GM21619 (cell line): Measurements from ENCODE around the gene MRPL36.
"Not testable (repeated sequence)": the region's sequence is repeated elsewhere in the genome, so short reads cannot be mapped to it uniquely, and the experiment has no call there.

ENCODE experiments used
- ATAC-seq: cut with Tn5 transposase; IDR thresholded peaks from one replicate; pipeline ENCODE4 v1.9.1; 2021; ENCODE audit not compliant: unreplicated experiment

MRPL36 gene

DNA sequence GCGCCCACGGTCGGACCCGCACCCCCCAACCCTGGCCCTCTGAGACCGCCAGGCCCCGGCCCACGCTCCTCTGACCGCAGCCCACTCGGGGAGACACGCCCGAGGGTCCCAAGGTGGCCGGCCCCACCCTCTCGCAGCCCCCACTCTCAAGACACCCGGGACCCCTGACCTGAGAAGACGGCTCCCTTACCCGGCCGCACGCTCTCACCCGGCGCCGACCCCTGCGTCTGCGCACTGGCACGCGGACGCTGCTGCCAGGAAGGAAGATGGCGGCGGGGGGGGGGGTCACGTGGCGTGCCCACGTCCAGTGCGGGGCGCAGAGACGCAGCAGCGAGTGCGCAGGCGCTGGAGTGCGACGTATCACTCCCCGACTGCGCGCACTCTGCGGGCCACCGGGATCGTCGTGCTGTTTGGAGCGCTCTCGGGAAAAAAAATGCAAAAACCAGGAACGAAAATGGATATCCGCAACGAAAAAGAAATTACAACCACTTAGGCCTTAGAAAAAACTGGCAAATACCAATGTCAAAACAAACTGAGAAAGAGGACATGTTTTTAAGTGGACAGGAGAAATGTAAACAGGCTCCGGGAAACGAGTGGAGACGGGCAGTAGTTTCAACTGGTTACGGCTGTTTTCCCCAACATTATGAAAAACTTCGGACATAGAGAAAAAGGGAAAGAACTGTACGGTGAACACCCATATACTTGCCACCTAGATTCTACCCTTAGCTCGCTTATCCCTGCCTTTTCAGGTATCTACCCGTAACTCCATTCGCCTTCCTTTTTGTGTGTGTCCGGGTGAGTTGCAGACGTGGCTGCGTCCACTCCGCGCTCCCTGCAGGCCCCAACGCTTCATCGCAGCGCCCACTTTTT lies at the start of gene MRPL36:
Gene MRPL36 (minus strand): TSS at position 236 of the 870 bp plus-strand sequence. CDS start 902 bp downstream, outside the sequence.
- peak; percentile 48 for ATAC-seq

DNA sequence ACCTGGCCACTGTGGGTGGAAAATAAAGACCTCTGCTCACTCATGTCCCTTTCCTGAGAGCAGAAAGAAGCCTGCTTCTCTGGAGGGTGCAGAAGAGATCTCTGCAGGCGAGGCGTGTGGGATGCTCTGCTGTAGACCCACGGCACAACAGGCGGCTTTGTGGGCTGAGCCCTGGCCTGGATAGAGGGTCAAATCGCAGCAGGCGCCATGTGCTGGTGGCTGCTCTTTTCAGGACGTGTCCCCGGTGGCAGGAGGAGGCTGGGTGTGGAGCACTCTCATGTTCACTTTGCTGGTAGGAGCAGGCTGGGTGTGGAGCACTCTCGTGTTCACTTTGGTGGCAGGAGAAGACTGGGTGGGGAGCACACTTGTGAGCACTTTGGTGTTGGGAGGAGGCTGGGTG lies 48.0 kb upstream of the MRPL36 start:
- no peak for ATAC-seq

DNA sequence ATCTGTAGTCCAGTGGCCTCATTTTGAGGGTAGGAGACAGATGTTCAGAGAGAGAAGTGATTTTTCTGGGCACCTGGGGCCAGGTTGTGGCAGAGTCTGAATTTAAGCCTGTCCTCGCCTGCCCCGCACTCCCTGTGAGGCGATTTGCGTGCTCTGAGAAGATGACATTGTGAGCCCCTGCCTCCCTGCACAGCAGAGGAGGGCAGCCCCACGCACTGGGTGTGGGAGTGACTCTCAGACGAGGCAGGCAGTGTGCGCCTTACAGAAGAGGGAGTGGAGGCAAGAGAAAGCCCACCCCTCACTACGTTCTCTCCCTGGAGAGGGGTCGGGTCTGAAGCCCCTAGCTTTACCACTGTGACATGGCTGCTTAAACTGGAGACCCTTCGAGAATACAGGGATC lies 47.4 kb upstream of the MRPL36 start:
- no peak for ATAC-seq

DNA sequence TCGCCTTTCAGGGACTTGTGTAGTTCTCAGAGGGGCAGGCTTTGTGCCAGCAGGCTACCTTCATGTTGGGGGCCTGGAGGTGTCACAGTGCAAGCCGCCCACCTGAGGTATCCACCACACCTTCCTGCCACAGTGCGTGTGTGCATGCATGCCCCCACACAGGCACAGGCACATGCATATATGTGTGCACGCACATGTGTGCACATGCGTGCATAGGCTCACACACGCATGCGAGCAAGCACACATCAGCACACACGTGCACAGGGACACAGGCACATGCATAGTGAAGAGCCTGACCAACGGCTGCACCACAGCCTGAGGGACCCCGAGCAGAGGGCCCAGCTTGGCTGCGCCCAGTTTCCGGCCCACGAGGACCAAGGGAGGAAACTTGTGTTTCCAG lies 46.9 kb upstream of the MRPL36 start:
- no peak for ATAC-seq

DNA sequence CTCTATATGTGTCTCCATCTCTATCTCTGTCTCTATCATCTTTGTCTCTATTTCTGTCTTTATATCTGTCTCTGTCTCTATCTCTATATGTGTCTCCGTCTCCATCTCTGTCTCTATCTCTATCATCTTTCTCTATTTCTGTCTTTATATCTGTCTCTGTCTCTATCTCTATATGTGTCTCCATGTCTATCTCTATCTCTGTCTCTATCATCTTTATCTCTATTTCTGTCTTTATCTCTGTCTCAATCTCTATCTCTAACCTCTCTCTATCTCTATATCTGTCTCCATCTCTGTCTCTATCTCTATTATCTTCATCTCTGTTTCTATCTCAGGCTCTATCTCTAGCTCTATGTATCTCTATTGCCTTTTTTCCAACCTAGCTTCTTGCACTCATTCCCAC lies 46.1 kb upstream of the MRPL36 start:
- ATAC-seq = no peak

DNA sequence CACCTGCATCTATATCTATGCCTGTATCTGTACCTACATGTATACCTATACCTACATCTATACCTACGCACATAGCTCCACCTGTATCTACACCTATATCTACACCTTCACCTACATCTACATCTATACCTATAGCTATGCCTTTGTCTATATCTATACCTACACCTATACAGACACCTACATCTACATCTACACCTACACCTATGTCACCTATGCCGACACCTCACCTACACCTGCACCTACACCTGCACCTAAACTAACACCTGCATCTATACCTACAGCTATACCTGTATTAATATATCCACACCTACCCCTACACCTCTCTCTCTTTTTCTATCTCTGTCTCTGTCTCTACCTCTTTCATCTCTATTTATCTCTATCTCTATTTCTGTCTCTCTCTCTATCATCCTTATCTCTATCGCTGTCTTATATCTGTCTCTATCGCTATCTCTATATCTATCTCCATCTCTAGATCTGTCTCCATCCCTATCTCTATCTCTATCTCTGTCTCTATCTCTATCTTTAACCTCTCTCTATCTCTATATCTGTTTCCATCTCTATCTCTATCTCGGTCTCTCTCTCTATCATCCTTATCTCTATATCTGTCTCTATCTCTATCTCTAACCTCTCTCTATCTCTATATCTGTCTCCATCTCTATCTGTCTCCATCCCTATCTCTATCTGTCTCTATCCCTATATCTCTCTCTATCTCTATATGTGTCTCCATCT lies 45.2 kb upstream of the MRPL36 start:
- no peak for ATAC-seq

DNA sequence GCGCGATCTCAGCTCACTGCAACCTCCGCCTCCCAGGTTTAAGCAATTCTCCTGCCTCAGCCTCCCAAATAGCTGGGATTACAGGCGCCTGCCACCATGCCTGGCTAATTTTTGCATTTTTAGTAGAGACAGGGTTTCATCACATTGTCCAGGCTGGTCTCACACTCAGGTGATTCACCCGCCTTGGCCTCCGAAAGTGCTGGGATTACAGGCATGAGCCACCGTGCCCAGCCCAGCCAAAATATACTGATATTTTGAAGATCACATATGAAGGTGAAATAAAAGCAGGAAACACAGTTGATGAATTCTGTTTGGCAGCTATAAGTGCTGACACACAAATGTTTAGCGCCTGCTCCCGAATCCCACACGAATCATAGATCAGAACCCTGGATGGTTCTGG lies 44.1 kb upstream of the MRPL36 start:
- not testable (repeated sequence) for ATAC-seq

DNA sequence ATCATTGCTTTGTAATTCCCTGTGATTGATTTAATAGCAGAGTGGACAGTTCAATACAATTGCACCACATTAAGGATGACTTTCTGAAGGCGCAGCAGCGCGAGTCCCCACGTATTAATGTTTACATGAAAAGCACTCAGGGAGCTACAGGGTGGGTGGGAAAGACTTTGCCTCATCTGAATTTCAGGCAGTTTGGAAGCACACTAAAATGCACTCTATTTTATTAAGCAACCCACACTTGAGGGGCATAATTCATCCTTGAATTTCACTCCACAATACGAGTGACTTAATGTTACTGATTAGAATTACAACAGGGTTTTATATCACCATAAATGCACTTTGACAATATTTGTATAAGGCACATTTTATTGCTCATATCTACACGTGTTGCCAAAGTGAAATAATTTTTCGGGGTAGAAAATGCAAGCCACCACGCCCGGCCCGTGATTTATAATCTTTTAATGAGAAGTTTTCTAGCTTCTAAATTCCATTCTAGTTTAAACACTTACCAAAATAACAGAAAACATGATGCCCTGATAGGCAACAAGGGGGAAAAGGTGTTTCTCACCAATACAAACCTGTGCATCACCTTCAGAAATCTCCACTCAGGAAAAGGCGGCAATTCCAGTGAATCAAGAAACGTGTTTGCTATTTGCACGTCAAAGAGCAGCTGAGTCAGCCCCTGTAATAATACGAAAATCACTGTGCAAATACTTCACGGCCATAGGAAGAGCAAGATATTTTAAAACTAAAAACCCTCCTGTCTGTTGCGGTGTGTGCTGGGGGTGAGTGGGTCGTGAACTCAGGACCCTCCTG lies 42.6 kb upstream of the MRPL36 start:
- ATAC-seq = no peak

DNA sequence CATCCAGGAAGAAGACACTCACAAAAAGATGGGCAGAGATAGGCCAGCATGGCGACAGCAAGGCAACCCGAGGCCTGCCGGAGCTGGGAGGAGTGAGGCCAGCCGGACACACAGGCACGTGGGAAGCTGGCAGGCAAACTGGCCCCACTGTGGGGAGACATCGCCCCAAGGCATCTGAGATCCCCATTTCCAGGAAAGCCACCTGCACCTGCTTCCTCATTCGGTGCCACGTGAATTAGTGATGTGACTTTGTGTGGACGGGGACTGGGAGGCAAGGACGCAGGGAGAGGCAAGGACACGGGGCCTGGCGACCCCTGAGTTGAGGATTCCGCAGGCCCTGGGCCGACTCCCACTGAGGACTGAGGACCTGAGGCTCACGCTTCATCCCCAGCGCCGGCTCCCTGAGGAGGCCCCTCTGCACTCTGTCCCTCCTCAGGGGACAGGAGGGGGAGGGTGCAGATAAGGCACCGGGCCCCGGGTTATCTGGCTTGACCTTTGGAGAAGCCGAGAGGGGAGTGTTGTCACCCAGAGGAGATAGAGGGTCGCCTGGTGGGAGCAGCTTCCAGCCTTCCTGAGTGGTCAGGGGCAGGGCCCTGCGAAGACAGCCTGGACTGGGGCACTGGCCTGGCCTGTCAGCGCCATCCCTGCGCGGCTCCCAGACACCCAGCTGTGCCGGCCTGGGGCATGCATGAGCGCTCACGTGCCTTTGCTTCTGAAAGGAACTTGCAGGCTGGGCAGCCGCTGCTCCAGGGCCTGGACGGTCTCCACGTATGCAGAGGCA lies 41.3 kb upstream of the MRPL36 start:
- ATAC-seq = no peak

DNA sequence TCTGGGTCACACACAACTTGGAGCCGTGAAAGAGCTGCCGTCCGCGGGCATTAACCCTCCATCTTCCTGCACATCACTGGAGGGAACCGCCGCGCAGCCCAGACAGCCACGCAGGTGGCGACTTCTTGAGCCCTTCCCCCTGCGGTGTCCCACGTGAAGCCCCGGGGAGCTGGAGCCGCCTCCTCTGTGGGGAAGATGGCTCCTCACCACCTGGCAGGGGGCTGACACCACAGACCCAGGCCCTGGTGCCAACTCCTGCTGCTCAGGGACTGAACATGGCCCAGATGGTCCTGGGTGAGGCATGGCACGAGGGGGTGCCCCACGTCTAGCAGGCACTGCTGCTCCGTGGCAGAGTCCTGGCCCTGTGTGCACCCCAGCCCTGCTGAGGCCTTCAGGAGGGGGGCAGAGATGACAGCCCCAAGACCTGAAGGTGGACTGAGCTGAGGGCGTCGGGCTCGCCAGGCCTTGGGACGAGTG lies 40.5 kb upstream of the MRPL36 start:
- no peak for ATAC-seq

DNA sequence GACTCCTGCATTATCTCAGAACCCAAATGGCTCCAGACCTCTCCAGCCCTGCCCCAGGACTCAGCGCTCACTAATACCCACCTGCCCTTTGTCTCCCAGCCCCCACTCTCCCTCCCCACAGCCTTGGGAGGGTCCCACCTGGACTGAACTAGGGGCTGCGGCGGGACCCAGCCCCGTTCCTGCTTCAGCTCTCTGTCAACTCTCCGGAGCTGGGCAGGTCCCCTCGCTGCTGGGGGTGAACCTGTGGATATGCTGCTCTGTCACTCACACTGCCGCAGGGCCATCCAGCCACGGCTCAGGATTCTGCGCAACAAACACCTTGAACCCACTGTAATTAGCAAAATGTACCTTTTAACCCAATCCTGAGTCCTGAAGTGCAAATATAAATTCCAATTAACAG lies 38.4 kb upstream of the MRPL36 start:
- ATAC-seq = no peak

DNA sequence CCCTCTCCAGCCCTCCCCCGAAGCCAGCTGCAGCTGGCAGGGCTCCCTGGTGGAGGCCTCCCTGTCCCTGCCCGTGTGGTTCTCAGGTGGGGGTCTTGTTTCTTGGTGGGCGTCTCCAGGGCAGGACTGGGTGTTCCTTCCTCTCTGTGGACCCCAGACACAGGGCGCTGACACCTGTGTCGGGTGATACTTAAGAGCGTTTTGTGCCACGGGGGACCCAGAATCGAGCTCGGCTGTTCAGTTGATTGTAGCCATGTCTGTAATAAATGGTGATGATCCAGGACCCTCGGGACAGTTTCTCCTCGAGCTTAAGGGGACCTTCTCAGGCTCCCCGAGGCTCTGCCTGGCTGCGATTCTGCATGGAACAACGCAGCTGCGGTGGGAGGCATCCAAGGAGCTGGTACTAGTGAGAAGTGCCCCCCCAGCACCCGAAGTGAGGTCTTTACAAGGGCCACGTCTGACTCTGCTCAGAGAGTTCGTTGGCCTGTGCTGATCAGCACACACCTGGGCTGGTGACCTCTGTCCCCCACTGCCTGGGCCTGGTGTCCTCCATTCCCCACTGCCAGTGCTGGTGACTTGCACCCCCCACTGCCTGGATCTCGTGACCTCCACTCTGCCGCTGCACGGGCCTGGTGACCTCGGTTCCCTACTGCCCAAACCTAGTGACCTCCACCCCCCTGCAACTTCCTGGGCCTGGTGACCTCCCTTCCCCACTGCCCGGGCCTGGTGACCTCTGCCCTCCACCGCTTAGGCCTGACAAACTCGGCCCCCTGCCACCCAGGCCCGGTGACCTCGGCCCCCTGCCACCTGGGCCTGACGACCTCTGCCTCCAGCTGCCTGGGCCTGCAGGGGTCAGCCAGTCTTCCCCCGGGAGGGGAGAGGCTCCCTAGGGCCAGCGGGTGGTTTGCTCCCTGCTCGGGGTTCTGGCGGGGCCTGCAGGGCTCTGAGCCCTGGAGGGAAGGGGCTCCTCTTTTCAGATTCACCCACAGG lies 37.5 kb upstream of the MRPL36 start:
- ATAC-seq = no peak

DNA sequence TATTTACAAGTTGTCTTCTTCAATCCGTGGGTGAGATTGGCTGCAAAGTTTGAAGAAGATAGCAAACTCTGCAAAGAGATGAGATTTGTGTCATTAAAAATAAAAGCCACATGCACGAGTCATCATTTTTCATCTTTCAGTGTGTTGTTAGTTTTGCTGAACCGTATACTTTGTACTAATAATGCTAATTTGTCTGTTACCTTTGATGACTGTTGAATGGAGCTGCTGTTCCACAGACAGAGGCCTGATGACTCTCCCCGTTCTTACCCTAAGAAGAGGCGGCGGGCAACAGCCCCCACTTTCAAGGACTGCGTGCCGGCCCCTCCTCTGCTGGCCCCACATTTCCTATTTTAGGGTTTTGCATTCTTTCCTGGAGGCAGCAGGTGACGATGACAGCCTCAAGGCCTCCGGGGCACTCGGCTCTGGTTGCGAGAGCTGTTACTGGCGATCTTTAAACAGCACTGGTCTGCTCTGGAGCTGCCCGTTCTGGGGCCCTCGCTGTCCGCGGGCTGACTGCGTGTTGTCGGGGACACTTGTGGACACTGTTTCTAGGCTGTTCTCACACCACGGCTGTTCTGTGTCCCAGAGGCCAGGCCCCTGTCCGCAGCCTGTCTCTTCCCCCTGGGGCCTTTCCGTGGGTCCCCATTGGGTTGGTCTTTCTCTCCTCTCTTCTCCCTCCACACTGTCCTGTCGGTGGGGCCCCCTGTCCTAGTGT lies 36.7 kb upstream of the MRPL36 start:
- ATAC-seq = no peak

DNA sequence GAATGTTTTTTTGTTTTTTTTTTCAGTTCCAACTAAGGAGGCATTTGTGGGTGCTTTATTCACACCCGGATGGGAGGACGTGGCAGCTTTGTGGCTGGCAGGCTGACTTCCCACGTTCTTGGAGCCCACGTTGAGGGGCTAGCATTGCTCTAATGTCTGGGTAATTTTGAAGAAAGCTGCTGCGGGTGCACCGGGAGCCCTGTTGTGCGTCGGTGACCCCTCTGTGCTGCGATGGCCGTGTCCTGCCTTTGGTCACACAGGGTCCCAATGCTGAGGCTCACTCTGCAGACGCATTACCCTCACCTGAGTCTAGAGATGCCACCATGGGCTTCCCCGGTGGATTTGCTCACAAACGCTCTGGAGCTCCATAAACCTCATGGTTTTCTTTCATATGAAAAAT lies 35.8 kb upstream of the MRPL36 start:
- no peak for ATAC-seq

DNA sequence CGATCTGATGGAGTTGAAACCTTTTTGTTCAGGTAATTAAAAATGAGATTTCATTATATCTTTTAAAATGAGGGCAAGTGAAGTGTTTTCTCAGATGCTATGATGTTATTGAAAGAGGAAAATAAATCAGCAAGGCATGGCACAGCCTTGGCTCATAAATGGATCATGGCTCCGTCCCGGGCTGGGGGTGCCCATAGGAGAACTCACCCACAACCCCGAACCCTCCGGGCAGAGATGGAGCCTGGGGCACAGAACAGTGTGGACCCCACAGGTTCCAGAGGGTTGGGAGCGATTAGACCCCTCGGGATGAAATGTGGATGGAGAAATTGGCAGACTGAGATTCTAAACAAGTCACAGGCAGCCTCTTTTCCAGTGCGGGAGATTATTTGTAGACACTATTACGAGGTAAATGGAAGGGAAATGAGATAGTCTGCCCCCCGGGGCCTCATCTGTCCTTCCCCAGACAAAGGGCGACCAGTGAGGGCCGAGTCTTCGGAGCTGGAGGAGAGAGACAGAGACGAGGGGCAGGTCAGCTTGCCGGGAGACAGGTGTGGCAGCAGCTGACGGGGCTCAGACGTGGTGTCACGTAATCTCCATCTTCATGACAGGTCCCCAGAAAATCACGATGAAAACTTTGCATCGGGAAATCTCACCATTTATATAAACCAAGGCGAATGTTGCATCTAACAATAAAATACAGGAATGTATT lies 35.2 kb upstream of the MRPL36 start:
- ATAC-seq = no peak

DNA sequence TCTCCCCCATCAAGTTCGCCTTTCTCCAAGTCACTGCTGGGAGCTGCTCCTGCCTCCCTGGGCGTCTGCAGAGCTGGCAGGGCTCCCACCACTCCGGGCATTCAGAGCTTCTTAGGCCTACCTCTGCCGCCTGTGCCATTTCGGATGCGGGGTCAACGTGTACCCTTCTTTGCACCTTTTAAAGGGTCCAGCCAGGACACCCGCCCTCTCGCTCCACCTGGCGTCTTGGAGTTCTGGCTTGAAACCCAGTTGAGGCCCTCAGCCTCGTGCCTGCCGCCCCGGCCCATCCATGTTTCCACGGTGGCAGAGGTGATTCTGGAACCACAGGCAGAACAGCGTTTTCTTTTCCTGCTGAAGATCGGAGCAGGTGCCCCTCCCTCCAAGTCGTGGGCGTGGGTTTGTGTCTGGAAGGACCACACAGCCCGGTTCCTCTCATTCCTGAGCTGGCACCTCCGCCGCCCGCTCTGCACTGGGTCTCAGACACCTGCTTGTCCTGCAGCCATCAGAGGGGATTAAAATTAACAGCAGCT lies 34.5 kb upstream of the MRPL36 start:
- ATAC-seq = no peak

DNA sequence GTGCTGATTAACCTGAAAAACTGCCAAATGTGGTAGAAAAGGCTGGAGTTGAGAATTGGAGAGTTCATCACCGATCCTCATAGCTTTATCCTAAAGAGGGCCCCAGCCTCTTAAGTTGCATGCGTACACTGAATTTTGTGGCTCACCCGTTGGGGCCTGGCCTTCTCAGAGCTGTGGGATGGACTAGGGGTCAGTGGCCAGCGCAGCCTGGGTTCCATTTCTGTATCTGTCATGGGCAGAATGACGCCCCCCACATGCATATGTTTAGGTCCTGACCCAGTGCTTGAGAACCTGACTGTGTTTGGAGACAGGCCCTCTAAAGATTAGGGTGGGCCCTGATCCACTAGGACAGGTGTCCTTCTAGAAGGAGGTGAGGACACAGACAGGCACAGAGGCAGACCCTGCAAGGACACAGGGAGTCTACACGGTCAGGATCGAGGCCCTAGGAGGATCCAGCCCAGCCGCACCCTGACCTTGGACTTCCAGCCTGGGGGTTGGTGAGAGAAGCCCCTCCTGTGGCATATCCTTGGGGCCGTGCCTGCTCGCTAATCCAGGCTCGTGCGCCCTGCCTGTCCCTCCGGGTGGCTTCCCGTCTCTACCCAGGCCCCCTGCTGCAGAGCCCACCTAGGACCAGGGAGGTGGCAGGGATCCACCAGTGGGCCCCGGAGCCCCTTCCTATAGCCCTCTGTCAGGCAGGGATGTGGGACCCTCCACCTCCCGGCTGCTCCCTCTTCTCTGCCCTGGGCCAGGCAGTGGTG lies 33.8 kb upstream of the MRPL36 start:
- no peak for ATAC-seq
